NCI-H82 treated with DMSO at 0.1 percent for 48 hours (cell line): Measurements from ENCODE around the gene PCNX4.
A peak's percentile ranks its signal among the peaks of the same experiment; 100 is the strongest.

Source experiments
- DNase-seq: peaks from one replicate; lab custom pipeline; 2025; ENCODE audit not compliant: unreplicated experiment; lab: John Stamatoyannopoulos, UW

Gene PCNX4

DNA sequence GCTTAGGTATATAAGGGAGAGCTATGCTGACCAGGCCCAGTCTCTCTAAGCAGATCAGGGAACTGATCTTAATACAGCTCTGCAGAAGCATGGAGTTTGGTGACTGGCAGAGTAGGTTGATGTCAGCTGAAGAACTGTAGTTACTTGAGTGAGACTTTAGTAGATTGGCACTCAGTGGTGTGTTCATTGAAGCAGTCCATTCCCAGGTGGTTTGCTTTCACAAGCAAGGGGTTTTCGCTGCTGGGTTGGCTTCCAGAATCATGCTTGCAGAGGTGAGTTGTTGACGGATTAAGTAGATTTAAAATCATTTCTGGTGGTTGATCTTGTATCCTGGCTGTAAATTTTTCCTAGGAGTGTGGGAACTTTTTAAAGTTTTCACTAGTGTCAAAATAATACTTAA is 80.0 kb downstream of the PCNX4 start:
- DNase-seq = peak; percentile 86

DNA sequence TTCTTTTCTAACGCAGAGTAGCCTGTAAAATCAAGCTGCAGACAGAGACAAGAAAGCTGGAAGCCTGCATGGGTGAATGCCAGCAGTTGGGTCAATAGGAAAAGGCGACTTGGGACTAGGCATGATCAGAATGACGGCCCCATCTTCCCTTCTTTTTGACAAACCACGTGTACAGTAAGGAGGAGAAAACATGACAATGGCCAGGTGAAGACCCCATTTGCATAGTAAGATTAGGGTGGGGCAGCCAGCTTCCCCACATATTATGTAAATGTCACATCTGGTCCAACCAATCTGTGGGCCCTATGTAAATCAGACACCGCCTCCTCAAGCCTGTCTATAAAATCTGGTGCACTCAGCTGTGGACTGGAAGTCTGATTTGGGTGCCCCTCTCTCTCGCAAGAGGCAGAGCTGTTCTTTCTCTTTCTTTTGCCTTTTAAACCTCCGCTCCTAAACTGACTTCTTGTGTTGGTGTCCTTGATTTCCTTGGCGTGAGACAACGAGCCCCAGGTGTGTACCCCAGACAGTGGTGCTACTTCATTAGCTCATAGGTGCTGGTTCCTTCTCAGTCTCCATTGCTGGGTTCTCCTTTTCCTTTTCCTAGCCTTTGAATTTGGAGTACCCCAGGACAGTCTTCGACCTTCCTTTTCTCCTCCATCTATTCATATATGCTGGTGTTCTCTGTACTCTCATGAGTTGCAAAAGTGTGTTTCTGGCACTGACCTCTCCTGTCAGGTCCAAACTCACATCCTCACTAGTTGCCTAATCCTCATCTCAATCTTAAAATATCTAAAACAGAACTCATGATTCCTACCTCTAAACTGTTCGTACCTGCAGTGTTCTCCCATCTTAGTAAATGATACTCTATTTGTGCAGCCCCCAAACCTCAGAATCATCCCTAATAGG is 82.9 kb downstream of the PCNX4 start:
- no peak for DNase-seq

DNA sequence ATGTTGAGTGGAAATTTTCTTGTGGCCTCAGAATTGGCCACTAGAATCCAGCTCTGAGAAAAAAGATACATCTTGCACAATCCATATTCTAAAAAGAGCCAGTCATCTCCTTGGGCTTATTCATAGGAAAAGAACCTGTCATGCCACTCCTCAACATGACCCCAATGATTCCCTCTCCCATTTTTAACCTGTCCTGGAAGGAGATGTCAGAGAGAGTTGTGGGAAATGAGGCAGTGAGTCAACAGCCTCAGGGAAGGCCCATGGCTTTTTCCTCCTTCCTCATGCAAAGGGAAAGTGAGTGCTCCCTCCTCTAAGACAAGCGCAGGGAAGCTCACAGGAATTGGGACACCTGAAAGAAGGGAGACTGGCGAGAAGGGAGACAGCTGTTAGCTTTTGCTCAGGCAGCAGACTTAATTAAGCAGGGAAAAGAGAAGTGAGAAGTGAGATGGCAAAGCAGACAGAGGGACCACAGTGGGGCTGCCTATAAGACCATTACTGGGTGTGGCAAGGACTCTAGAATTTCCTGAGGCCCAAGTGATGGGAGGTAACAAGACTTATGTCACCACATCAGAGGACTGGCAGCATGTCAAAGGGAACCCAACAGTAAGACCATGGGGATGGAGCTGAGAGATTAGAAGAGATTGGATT is 83.7 kb downstream of the PCNX4 start:
- DNase-seq = no peak

DNA sequence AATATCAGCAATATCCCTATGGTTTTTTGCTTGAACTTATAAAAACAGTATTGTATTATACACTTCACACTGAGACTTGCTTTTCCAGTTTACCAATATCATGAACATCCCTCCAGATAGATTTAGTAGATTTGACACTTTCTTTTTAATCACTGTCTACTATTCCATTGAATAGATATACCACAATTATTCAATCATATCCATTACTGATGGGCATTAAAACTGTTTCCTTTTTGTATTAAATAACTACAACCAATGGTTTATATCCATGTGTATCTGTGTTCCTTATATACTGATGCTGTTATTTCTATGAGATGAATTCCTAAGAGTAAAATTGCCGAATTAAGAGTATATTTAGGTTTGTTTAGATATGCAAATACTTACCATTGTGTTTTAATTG is 86.4 kb downstream of the PCNX4 start:
- no peak for DNase-seq

DNA sequence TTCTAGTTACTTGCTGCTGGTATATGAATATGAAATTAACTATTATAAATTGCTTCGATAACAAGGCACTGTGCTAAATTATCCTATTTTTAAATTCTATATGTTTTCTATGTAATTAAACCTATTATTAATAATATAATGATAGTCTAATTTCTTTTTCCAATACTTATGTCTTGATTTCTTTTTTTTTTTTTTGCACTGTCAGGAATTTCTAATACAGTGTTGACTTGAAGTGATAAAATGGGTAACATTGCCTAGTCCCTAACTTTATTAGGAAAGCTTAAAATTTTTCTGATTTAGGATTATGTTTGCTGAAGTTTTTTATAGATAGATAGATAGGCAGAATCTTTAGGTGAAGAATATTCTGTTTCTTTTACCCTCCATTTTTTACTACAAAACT is 87.1 kb downstream of the PCNX4 start:
- no peak for DNase-seq

DNA sequence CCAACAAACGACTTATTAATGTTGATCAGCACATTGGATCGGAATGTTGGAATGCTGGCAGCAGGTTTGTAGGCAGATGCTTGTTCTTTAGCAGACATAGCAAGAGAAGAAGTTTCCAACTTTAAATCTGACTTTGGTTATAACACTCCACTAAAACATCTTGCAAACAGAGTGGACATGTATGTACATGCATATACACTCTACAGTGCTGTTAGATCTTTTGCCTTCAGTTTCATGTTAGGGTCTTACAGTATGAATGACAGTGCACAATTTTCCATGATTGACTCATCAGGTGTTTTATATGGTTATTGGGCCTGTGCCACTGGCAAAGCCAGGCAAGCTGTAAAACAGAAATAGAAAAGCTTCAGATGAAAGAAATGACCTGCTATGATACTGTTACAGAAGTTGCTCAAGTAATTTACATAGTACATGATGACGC is 87.7 kb downstream of the PCNX4 start:
- no peak for DNase-seq

DNA sequence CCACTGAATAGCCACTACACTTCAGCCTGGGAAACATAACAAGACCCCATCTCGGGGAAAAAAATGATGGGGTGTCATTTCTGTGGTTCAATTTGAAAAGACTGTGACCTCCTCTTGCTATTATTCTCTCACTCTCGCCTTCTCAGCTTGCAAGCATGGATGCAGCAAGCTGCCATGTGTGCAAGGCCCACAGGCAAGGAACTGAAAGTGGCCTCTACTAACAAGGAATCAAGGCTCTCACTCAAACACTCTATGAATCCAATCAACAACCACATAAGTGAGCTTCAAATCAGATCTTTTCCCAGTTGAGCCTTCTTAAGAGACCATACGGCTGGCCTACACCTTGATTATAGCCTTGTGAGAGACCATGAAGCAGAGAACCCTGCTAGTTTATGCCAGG is 91.4 kb downstream of the PCNX4 start:
- DNase-seq = no peak

DNA sequence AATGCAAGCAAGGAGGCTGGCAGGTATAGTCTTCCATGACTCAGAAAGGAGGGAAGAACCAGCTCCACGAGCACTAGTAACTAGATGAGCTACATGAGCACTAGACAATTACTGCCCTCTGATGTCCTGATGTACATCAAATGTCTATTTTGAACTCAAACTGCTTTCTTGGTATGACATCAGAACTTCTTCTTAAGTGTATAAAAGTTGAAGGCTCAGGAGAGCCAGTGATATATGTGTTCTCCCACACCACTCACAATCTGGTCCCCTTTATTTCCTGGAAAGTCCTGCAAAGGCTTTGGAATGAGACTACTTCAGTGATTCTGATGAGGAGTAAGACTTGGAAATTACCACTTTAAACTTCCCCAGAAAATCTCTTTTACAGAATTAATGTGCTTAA is 92.0 kb downstream of the PCNX4 start:
- DNase-seq = no peak

DNA sequence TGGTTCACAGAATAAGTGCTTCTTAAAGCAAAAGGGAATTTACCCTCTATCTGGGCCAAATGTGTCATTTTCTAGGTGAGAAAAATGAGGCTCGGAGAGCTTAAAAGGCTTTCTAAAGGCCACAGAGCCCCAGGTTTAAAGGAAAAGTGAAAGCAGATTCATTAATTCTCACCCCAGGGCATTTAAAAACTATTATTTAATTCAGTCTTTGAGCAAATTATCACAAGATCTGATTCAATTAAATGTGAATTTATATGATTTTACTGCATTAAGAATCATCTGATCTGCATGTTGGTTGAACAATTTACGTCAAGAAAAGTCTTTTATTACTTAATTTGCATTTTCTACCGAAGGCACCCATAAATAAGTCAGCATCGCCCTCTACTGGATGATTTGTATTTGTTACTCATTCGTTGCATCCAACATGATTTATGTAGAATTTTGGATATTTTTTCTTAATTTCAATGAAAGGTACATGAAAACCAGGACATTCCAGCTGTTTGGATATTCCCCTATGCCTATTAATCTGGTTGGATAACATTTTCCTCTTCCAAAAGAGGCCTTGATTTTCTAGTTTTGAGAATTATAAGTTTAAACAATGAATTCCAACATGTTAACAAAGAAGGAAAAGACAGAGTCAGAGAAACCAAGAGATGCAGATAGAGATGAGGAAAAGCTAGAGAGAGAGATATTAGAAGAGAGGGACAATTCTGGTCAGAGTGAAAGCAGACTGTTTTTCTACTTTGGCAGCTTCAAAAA is 92.6 kb downstream of the PCNX4 start:
- DNase-seq = peak; percentile 33

DNA sequence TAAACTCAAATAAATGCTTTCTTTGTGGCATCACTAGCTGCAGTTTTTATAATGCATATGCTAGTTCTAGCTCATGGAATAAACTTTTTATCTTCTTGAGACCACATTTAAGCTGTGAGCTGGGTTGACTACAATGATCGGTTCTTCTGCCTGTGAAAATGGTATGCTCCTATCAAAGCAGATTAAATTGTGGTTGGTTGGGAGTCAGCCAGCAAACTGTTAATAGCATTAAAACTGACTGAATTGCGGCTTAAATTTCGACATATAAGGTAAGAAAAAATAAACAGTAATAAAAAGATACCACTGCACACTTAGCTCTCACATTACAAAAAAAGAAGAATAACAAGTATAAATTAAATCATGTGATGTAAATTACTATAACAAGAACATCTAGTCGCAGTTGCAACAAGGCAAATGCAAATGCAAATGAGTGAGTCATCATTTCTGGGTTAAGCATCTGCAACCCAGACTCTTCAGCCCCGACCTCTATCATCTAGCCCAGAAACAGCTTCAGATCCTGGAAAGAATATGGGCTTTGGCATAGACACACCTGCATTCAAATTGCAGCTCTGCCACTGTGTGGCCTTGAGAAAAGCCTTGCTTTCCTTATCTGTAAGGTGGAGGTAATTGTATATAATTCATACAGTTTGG is 93.3 kb downstream of the PCNX4 start:
- DNase-seq = peak; percentile 64

DNA sequence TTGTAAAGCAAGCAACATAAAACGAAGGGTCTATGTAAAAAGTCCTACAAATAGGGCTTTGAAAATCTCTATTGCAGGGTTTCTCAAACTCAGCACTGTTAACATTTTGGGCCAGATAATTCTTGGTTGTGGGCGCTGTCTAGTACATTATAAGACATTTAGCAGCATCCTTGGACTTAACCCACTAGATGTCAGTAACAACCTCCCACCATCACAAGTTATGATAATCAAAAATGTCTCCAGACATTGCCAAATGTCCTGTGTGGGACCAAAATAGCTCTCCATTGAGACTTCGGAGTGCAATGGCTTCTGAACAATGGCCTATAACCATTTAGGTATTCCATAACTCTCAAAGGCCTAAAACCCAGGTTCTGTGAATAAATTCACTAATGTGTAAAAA is 96.4 kb downstream of the PCNX4 start:
- DNase-seq = no peak

DNA sequence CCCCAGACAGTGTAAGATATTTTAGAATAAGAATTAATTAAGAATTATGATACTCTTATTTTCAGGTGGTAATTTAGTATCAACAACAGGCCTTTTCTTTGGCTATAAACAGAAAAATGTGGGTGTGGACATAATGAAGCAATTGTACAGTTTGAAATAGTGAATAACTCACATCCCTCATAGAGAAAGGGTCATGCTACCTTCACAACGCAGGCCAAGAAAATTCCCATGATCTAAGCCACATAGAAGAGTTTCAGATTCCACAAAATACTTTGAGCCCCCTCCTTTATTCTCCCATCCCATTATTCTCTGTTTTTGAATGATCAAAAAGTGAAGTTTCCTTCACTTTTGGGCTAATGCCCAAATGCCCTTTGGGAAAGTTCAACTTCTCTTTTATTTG is 97.0 kb downstream of the PCNX4 start:
- DNase-seq = no peak

DNA sequence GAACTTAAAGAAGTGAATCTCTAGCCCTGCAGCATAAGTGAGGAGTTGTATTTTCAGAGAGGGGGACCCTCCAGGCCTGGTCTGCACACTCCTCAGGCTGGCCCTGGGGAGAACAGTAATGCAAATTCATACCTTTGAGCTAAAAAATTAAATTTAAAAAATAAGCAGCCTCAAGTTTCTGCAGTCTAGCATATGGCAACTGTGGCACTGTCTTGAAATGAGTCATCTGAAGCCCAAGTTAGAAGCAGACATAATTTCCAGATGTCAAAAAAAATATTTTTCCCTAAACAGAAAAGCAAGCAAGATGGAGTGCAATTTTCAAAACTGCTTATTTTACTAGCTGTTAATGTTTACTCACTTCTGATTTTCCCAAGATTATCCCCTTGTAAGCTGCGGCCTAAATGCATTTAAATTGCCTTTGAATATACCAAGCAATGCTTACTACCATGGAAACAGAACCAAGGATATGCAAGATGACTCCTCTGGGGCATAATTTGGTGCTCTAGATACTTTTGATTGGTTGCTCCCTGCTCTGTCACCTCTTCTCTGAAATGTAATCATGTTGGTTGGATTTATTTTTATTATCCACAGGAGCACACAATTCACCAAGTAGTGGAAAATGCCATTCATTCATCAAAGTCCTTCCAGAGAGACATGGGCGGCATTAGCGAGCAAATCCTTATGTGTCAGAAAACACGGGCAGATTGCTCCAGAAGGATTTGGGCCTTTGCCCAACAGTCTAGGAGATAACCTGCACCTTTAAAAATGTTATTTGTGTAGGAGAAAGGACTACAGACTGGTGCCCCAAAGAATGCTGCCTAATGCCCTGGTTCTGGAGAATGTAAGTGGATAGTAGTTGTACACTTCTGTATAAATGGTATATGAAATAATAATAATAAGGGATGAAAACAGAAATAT is 98.5 kb downstream of the PCNX4 start:
- DNase-seq = peak; percentile 62

DNA sequence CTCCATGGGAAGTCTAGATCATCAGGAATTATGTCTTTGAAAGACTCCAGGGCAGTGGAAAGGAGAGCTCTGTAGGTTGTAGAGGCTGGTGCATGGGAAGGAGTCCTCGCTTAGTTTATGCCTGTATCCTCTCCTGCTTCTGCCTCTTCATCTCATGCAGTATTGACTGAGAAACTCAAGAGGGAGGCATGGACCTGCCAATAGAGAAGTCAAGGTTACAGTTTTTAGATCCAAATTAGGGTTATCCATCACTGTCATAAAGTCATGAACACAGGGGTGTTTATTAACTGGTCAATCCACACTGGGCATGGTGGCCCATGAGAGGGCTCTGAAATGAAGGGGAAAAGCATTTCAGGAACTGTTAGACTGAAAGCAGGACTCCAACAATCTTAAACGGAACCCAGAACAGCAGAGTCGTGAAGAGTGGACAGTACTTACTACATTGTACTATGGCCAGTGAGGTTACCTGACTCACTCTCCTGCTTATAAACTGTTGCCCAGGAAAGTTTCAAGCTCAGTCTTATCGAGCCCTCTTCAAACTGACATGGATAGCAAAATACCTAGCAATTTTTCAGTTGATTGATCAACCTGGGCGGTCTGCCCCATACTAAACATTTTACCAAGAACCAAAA is 103.6 kb downstream of the PCNX4 start:
- no peak for DNase-seq

DNA sequence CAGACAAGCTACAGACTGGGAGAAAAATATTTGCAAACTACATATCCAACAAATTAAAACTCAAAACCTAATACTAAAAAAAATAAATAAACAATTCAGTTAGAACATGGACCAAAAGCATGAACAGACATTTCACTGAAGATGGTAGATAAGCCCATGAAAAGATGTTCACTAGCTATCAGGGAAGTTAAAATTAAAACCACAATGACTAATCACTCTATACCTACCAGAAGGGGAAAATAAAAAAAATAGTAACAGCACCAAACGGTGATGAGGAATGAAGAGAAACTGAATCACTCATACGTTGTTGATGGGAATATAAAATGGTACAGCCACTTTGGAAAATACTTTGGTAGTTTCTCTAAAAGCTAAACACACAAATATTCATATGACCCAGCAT is 104.6 kb downstream of the PCNX4 start:
- DNase-seq = no peak

DNA sequence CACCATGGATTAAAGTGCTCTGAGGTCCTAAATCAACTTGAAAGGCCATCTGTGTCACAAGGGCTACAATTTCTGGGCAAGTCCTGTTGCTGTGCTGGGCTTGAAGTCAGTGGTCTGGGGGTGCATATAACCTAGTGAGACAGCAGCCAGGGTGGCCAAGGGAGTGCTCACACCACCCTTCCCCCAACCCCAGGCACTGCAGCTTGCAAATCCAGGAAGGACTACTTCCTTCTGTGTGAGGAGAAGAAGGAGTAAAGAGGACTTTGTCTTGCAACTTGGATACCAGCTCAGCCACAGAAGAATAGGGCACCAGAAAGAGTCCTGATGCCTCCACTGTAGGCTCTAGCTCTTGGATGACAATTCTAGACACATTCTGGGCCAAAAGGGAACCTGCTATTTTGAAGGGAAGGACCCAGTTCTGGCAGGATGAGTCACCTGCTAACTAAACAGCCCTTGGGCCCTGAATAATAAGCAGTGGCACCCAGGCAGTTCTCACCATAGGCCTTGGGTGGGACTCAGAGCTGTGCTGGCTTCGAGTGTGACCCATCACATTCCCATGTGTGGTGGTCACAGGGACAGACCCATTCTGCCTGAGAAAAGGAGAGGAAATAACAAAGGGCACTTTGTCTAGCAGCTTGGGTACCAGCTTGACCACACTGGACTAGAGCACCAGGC is 106.0 kb downstream of the PCNX4 start:
- no peak for DNase-seq

DNA sequence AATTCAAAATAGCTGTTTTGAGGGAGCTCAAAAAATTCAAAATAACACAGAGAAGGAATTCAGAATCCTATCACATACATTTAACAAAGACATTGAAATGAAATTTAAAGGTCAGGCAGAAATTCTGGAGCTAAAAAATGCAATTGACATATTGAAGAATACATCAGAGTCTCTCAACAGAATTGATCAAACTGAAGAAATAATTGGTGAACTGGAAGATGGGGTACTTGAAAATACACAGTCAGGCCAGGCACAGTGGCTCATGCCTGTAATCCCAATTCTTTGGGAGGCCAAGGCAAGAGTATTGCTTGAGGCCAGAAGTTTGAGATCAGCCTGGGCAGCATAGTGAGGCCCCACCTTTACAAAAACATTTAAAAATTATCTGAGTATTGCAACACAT is 107.6 kb downstream of the PCNX4 start:
- DNase-seq = no peak

DNA sequence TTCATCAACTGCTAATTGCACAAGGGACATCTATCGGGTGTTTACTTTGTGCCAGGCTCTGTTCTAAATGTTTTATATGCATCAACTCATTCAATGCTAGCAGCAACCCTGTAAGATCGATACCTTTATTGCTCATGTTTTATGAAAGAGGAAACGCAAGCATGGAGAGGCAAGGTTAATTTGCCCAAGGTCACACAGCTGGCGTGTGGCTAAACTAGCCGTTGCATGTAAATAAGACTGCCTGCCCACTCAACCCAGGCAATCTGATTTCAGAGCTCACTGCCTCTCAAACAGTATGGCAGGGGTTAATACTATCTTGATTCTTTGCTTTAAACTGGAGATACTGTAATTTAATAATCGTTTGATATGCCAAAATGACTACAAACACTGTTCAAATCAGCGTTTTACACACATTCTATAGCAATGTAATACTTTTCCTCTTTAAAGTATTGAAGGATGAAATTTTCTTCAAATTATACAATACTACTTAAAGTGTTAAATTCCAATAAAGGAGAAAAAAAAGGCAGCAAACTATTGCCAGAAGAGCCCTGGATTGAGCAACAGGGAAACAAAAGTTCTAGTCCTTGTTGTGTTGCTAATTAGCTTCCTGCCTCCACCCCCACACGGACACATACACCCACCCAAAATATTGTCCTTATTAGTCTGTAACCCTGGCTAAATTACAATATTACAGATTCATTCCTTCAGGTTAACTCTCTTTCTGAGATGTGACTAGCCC is 112.5 kb downstream of the PCNX4 start:
- DNase-seq = no peak
